MM.1S (cell line): ENCODE data around the gene ITIH4.

Experiments
- DNase-seq: peaks from one replicate; pipeline ENCODE4 v3.0.0-alpha.2; 2015
- H2AFZ ChIP-seq: fragments of 300-600 bp; sonication (generic); 2 replicates; pipeline ENCODE4 v1.6.0; 2016; ENCODE audit warnings: antibody characterized with exemption, low read length
- H3F3A ChIP-seq: fragments of 300-600 bp; sonication (generic); 2 replicates; pipeline ENCODE4 v1.6.1; 2016; ENCODE audit warnings: mild to moderate bottlenecking, antibody characterized with exemption, low read length, moderate library complexity, mixed read lengths; ENCODE audit not compliant: insufficient read depth
- H3K27ac ChIP-seq: fragments of 300-600 bp; sonication (generic); 2 replicates; pipeline ENCODE4 v1.5.1; 2016; ENCODE audit warnings: mild to moderate bottlenecking, low read length
- H3K27me3 ChIP-seq: fragments of 300-600 bp; sonication (generic); replicated peaks from 2 replicates; pipeline ENCODE4 v1.6.0; 2016; ENCODE audit warnings: low read length; ENCODE audit not compliant: insufficient read depth
- H3K36me3 ChIP-seq: fragments of 300-600 bp; sonication (generic); replicated peaks from 2 replicates; pipeline ENCODE4 v1.6.1; 2016; ENCODE audit warnings: mild to moderate bottlenecking, low read length, mixed read lengths; ENCODE audit not compliant: insufficient read depth
- H3K4me1 ChIP-seq: fragments of 300-600 bp; sonication (generic); 2 replicates; pipeline ENCODE4 v1.6.1; 2016; ENCODE audit warnings: low read length, mixed read lengths
- H3K4me2 ChIP-seq: fragments of 300-600 bp; sonication (generic); 2 replicates; pipeline ENCODE4 v1.6.0; 2016; ENCODE audit warnings: low read depth, low read length
- H3K4me3 ChIP-seq: fragments of 300-600 bp; sonication (generic); 2 replicates; pipeline ENCODE4 v1.5.1; 2016; ENCODE audit warnings: low read length, mixed read lengths
- H3K79me2 ChIP-seq: fragments of 300-600 bp; sonication (generic); 2 replicates; pipeline ENCODE4 v1.6.1; 2016; ENCODE audit warnings: mixed run types, low read length, mixed read lengths
- H3K9ac ChIP-seq: fragments of 300-600 bp; sonication (generic); 2 replicates; pipeline ENCODE4 v1.6.1; 2016; ENCODE audit warnings: low read length, mixed read lengths
- H3K9me2 ChIP-seq: fragments of 300-600 bp; sonication (generic); replicated peaks from 2 replicates; pipeline ENCODE4 v1.6.1; 2016; ENCODE audit warnings: mild to moderate bottlenecking, low read length, mixed read lengths; ENCODE audit not compliant: insufficient read depth
- H3K9me3 ChIP-seq: fragments of 300-600 bp; sonication (generic); replicated peaks from 2 replicates; pipeline ENCODE4 v1.6.1; 2016; ENCODE audit warnings: mild to moderate bottlenecking, low read length, mixed read lengths; ENCODE audit not compliant: insufficient read depth
- H4K20me1 ChIP-seq: fragments of 300-600 bp; sonication (generic); 2 replicates; pipeline ENCODE4 v1.6.1; 2016; ENCODE audit warnings: mild to moderate bottlenecking, low read length, moderate library complexity, mixed read lengths; ENCODE audit not compliant: insufficient read depth
- CTCF ChIP-seq: fragments of 300-600 bp; sonication (generic); IDR thresholded peaks from 2 replicates; pipeline ENCODE4 v1.5.1; 2016; ENCODE audit warnings: antibody characterized with exemption, low read length, mixed read lengths
- EZH2 ChIP-seq: fragments of 300-600 bp; sonication (generic); optimal IDR thresholded peaks from 2 replicates; pipeline ENCODE3; 2017; ENCODE audit warnings: low read depth, mild to moderate bottlenecking, antibody characterized with exemption, low read length, mixed read lengths
- EZH2phosphoT487 ChIP-seq: fragments of 300-600 bp; sonication (generic); IDR thresholded peaks from 2 replicates; pipeline ENCODE4 v1.6.1; 2018; ENCODE audit warnings: antibody characterized with exemption, low read length

The ITIH4 gene

GRCh38 chr3:52783211-52783555, 47.3 kb downstream of the ITIH4 start:
- no peaks in the 10 kb centered on the region for H3K9me3 ChIP-seq
- H3K4me1 ChIP-seq: no peaks in the 10 kb centered on the region
- H4K20me1 ChIP-seq: no peaks in the 10 kb centered on the region
- no peak overlapping the region for H2AFZ ChIP-seq
- H3K9ac ChIP-seq: no peak overlapping the region
- H3F3A ChIP-seq: no peaks in the 10 kb centered on the region
- DNase-seq: no peak
- H3K4me3 ChIP-seq: no peak overlapping the region
- no peaks in the 10 kb centered on the region for H3K79me2 ChIP-seq
- TF ChIP-seq EZH2phosphoT487 (no peak), CTCF (no peak), EZH2 (no peak)
- H3K9me2 ChIP-seq: no peaks in the 10 kb centered on the region
- no peaks in the 10 kb centered on the region for H3K36me3 ChIP-seq
- no peak overlapping the region for H3K27ac ChIP-seq
- no peak overlapping the region for H3K4me2 ChIP-seq
- no peaks in the 10 kb centered on the region for H3K27me3 ChIP-seq

- no peaks in the 10 kb centered on the region for H3F3A ChIP-seq
- H3K4me3 ChIP-seq: no peak overlapping the region
- H4K20me1 ChIP-seq: no peaks in the 10 kb centered on the region
Observed at GRCh38 chr3:52782412-52783210, 47.9 kb downstream of the ITIH4 start.

GRCh38 chr3:52781741-52782140, 48.7 kb downstream of the ITIH4 start:
- no peaks in the 10 kb centered on the region for H3K79me2 ChIP-seq
- no peaks in the 10 kb centered on the region for H4K20me1 ChIP-seq
- no peak for DNase-seq
- H3K4me3 ChIP-seq: no peak overlapping the region
- no peak overlapping the region for H2AFZ ChIP-seq
- H3K9me2 ChIP-seq: no peaks in the 10 kb centered on the region
- H3K27me3 ChIP-seq: no peaks in the 10 kb centered on the region
- no peaks in the 10 kb centered on the region for H3F3A ChIP-seq
- H3K27ac ChIP-seq: no peak overlapping the region
- H3K4me2 ChIP-seq: no peak overlapping the region
- no peaks in the 10 kb centered on the region for H3K9me3 ChIP-seq
- no peaks in the 10 kb centered on the region for H3K4me1 ChIP-seq
- H3K9ac ChIP-seq: no peak overlapping the region
- TF ChIP-seq EZH2phosphoT487 (no peak), EZH2 (no peak), CTCF (no peak)
- H3K36me3 ChIP-seq: no peaks in the 10 kb centered on the region

More at GRCh38 chr3:52782412-52783210, 47.9 kb downstream of the ITIH4 start:
- H3K4me2 ChIP-seq: no peak overlapping the region
- no peaks in the 10 kb centered on the region for H3K9me2 ChIP-seq
- H3K4me1 ChIP-seq: no peaks in the 10 kb centered on the region
- H3K27ac ChIP-seq: no peak overlapping the region
- DNase-seq: no peak
- TF ChIP-seq CTCF (no peak), EZH2phosphoT487 (no peak), EZH2 (no peak)
- H3K79me2 ChIP-seq: no peaks in the 10 kb centered on the region
- no peaks in the 10 kb centered on the region for H3K36me3 ChIP-seq
- H3K9ac ChIP-seq: no peak overlapping the region
- H3K27me3 ChIP-seq: no peaks in the 10 kb centered on the region
- no peak overlapping the region for H2AFZ ChIP-seq
- H3K9me3 ChIP-seq: no peaks in the 10 kb centered on the region
